SK-N-SH treated with all-trans-retinoic acid at 6 μM for 48 hours (cell line): ENCODE results near the gene IKZF5.
A peak's percentile ranks its signal among the peaks of the same experiment; 100 is the strongest.

Experiments
- ATAC-seq: fragments of 200-7000 bp; cut with Tn5 transposase; 3 replicates; pipeline ENCODE4 v1.9.1; 2020; ENCODE audit warnings: mild to moderate bottlenecking, moderate library complexity
- ARNTL ChIP-seq: fragments of 450-650 bp; formaldehyde crosslinking; IDR thresholded peaks from 2 replicates; pipeline ENCODE4 v1.5.0; 2020; ENCODE audit warnings: low read depth, mild to moderate bottlenecking, moderate library complexity, borderline replicate concordance
- BACH2 ChIP-seq: fragments of 250-450 bp; sonication (Bioruptor Pico); IDR thresholded peaks from 2 replicates; pipeline ENCODE4 v1.9.0; 2021; ENCODE audit warnings: mild to moderate bottlenecking, borderline replicate concordance
- CREB5 ChIP-seq: fragments of 250-450 bp; sonication (Bioruptor Pico); IDR thresholded peaks from 2 replicates; pipeline ENCODE4 v1.5.1; 2020; ENCODE audit warnings: low read depth, mild to moderate bottlenecking, moderate library complexity
- CSDC2 ChIP-seq: fragments of 250-450 bp; sonication (Bioruptor Pico); IDR thresholded peaks from 2 replicates; pipeline ENCODE4 v1.5.0; 2020; ENCODE audit warnings: mild to moderate bottlenecking, moderate library complexity
- CSRNP3 ChIP-seq: fragments of 250-450 bp; sonication (Bioruptor Pico); IDR thresholded peaks from 2 replicates; pipeline ENCODE4 v1.5.1; 2021; ENCODE audit warnings: mild to moderate bottlenecking, moderate library complexity
- ESRRG ChIP-seq: fragments of 250-450 bp; sonication (Bioruptor Pico); IDR thresholded peaks from 2 replicates; pipeline ENCODE4 v1.6.1; 2021; ENCODE audit warnings: mild to moderate bottlenecking
- ISL1 ChIP-seq: fragments of 250-450 bp; sonication (Bioruptor Pico); IDR thresholded peaks from 2 replicates; pipeline ENCODE4 v2.1.2; 2022; ENCODE audit warnings: mild to moderate bottlenecking, moderate library complexity
- OSR1 ChIP-seq: fragments of 250-450 bp; sonication (Bioruptor Pico); IDR thresholded peaks from 2 replicates; pipeline ENCODE4 v1.8.0; 2022; ENCODE audit warnings: moderate library complexity, mild to moderate bottlenecking, inconsistent platforms
- PPARA ChIP-seq: fragments of 250-450 bp; sonication (Bioruptor Pico); IDR thresholded peaks from 2 replicates; pipeline ENCODE4 v1.5.0; 2020; ENCODE audit warnings: mild to moderate bottlenecking, borderline replicate concordance
- RARB ChIP-seq: fragments of 250-450 bp; sonication (Bioruptor Pico); IDR thresholded peaks from 2 replicates; pipeline ENCODE4 v1.8.0; 2021; ENCODE audit warnings: mild to moderate bottlenecking, moderate library complexity
- SNAI2 ChIP-seq: fragments of 250-450 bp; sonication (Bioruptor Pico); IDR thresholded peaks from 2 replicates; pipeline ENCODE4 v1.5.0; 2020; ENCODE audit warnings: mild to moderate bottlenecking, moderate library complexity
- TCF4 ChIP-seq: fragments of 250-450 bp; sonication (Bioruptor Pico); IDR thresholded peaks from 2 replicates; pipeline ENCODE4 v1.8.0; 2021; ENCODE audit warnings: mild to moderate bottlenecking, moderate library complexity, borderline replicate concordance
- TOX ChIP-seq: fragments of 250-450 bp; sonication (Bioruptor Pico); IDR thresholded peaks from 2 replicates; pipeline ENCODE4 v1.8.0; 2021; ENCODE audit warnings: mild to moderate bottlenecking, moderate library complexity, borderline replicate concordance
- TSHZ2 ChIP-seq: fragments of 250-450 bp; sonication (Bioruptor Pico); IDR thresholded peaks from 2 replicates; pipeline ENCODE4 v1.5.0; 2020; ENCODE audit warnings: mild to moderate bottlenecking, moderate library complexity
- ZC3H10 ChIP-seq: fragments of 250-450 bp; sonication (Bioruptor Pico); IDR thresholded peaks from 2 replicates; pipeline ENCODE4 v1.5.1; 2021; ENCODE audit warnings: mild to moderate bottlenecking, moderate library complexity
- ZFP3 ChIP-seq: fragments of 250-450 bp; sonication (Bioruptor Pico); IDR thresholded peaks from 2 replicates; pipeline ENCODE4 v1.5.0; 2020; ENCODE audit warnings: mild to moderate bottlenecking, moderate library complexity
- ZFP30 ChIP-seq: fragments of 450-650 bp; formaldehyde crosslinking; IDR thresholded peaks from 2 replicates; pipeline ENCODE4 v1.5.0; 2022; ENCODE audit warnings: mild to moderate bottlenecking, moderate library complexity
- ZNF565 ChIP-seq: fragments of 450-650 bp; formaldehyde crosslinking; conservative IDR thresholded peaks from 2 replicates; pipeline ENCODE4 v1.5.0; 2020; ENCODE audit warnings: low read depth, mild to moderate bottlenecking, moderate library complexity
- ZNF70 ChIP-seq: fragments of 450-650 bp; formaldehyde crosslinking; IDR thresholded peaks from 2 replicates; pipeline ENCODE4 v1.5.0; 2020; ENCODE audit warnings: mild to moderate bottlenecking, moderate library complexity
- ZNF8 ChIP-seq: fragments of 450-650 bp; formaldehyde crosslinking; IDR thresholded peaks from 2 replicates; pipeline ENCODE4 v1.5.0; 2020; ENCODE audit warnings: mild to moderate bottlenecking, moderate library complexity

The IKZF5 gene

GRCh38 chr10:123045961-123046731 is 37.6 kb upstream of the IKZF5 start (continued):
- TF ChIP-seq BACH2 (CRISPR knock-in tag) (no peak), CSDC2 (no peak), ZFP30 (CRISPR knock-in tag) (no peak), ZC3H10 (CRISPR knock-in tag) (no peak), CSRNP3 (CRISPR knock-in tag) (no peak), TOX (no peak)

- TF ChIP-seq ISL1 (CRISPR knock-in tag) (no peak), ZNF8 (no peak), ARNTL (CRISPR knock-in tag) (no peak), CREB5 (CRISPR knock-in tag) (no peak), ZNF565 (CRISPR knock-in tag) (no peak), ESRRG (CRISPR knock-in tag) (no peak), ZC3H10 (CRISPR knock-in tag) (no peak), CSDC2 (no peak), TCF4 (CRISPR knock-in tag) (no peak), OSR1 (CRISPR knock-in tag) (no peak), ZFP3 (no peak), CSRNP3 (CRISPR knock-in tag) (no peak), TSHZ2 (CRISPR knock-in tag) (no peak), ZNF70 (CRISPR knock-in tag) (no peak)
- TF ChIP-seq, all 23 proteins: peak for 0
- ATAC-seq: no peak
Observed at GRCh38 chr10:123044391-123044790, 35.8 kb upstream of the IKZF5 start.

- no peak for TF ChIP-seq BACH2 (CRISPR knock-in tag)
- no peak for TF ChIP-seq PPARA (CRISPR knock-in tag)
- TF ChIP-seq SNAI2: no peak
- TF ChIP-seq RARB (CRISPR knock-in tag): no peak
- no peak for TF ChIP-seq CSRNP3 (CRISPR knock-in tag)
- no peak for TF ChIP-seq TOX
- TF ChIP-seq, all 23 proteins: peak for 0
- peak; percentile 100 for ATAC-seq
Observed at GRCh38 chr10:123043409-123043925, 34.9 kb upstream of the IKZF5 start.
